Tibial nerve (tissue), 4 donors: ENCODE data around the gene PSENEN.

ENCODE experiments used
- CTCF ChIP-seq, 5 experiments: fragments of 200-600 bp in 3 of 5; fragments of 450-650 bp in 2 of 5; sonication (generic) in 3 of 5; IDR thresholded peaks; one replicate each; pipeline ENCODE4 v1.5.1; 2016 to 2019; ENCODE audit warnings: antibody characterized with exemption in 5 of 5, mild to moderate bottlenecking in 3 of 5, moderate library complexity in 2 of 5
- EP300 ChIP-seq, 2 donors: sonication (generic); formaldehyde crosslinking; IDR thresholded peaks; one replicate each; pipeline ENCODE4 v1.6.1; 2017; ENCODE audit warnings: antibody characterized with exemption in 2 of 2, mild to moderate bottlenecking in 1 of 2
- POLR2A ChIP-seq, 2 donors: fragments of 450-650 bp; IDR thresholded peaks; one replicate each; pipeline ENCODE4 v1.6.1; 2017; ENCODE audit warnings: antibody characterized with exemption in 2 of 2, mild to moderate bottlenecking in 2 of 2, moderate library complexity in 2 of 2

GRCh38 chr19:35715981-35716800 is 29.3 kb upstream of the PSENEN start:
- TF ChIP-seq CTCF (IDR thresholded peaks at IDR 0.05): no peak
- TF ChIP-seq EP300 (IDR thresholded peaks at IDR 0.05): no peak
- no peak for TF ChIP-seq POLR2A (IDR thresholded peaks at IDR 0.05)
